Right forelimb (tissue), 1 donor: ENCODE measurements around the gene VAMP4.
A peak's percentile ranks its signal among the peaks of the same experiment; 100 is the strongest.
"Not testable (repeated sequence)": the region's sequence is repeated elsewhere in the genome, so short reads cannot be mapped to it uniquely, and the experiment has no call there.

Source experiments
- DNase-seq: peaks from one replicate; pipeline ENCODE4 v3.0.0-alpha.2; 2018

Gene VAMP4

DNA sequence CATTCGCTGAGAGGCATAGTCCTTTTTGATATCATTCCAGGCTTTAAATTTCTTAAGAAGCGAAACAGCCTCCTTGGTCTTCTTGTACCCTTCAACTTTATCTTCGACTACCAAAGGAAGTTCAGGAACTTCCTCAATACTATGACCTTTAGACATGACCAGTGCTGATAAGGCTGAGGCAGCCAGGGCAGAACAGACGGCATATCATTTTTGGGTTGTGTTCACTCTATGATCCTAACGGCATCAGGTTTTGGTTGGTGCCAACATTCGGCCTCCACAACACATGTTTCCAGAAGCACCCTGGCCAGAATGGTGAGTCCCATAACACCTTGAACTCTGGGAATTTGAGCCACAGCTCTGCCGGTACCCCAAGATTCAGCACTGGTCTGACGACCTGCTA is 58.0 kb downstream of the VAMP4 start:
- no peak for DNase-seq

DNA sequence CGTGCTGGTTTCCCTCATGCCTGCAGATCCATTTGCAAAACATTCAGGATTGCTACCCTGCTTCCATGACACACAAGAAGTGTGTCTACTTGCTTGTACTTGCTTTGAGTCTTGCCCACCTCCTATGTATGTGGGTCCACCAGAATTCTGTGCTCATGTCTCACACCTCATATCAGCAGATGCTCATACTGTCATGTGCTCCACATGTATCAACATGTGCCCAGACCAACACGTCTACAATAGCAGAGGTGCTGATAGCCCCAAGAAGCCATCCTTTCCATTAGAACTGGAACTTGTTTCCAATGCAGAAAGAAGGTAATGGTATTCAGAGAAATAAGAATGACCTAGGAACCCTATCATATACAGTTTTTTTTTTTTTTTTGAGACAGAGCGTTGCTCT is 61.5 kb downstream of the VAMP4 start:
- DNase-seq = no peak

DNA sequence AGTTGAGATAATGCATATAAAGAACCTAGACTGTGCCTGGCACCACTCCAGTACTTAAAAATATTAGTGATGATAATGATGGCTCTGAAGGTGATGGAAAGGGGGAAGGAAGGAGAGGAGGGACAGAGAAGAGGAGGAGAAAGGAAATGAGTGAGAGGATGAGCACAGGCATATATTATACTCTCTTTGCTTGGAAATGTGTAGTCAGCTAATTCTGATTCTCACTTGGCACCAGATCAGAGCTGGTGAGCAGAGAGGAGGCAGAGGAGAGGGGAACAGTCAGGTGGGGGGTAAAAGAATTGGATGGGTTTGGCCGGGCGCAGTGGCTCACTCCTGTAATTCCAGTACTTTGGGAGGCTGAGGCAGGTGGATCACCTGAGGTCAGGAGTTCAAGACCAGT is 65.0 kb downstream of the VAMP4 start:
- DNase-seq = no peak

DNA sequence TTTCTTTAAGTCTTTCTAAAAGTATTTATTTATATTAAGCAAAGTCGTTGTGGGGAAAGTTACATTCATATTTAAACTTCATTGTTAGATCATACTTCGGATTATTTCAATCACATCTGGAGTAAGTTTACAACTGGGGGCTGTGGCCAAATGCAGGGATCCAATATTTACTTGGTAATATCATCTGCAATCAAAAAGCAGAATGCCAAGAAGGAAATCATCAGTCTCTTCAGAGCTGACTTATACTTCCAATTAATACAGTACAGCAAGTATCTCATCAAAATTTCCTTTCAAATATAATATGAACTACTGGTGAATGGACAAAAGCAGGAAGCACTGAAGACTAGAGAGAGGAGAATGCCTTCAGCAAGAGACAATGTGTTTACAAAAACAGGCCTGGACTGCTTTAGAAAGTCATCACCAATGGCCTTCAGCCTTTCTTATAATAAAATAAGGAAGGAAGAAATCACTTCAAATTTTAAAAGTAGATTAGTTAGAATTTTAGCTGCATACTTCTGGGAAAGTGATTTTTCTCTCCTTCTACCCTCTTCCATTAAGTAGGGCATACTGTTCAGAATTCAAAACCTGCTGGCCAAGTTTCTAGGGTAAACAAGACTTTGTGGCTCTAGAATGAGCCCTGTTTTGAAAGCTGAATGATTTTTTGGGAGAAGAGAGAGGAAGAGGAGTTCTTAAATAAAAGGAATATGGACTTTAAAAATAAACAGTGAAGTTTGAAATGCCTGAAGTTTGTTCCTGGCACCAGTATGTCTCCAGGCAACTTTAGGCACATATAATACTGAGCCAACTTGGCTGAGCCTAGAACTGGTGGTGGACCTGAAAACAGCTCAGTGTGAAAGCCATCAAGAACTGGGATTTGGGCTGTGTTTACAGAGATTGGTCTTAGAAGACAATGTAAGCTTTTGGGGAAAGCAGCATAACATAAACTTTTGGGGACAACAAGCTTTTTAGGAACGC is 67.1 kb downstream of the VAMP4 start:
- no peak for DNase-seq

DNA sequence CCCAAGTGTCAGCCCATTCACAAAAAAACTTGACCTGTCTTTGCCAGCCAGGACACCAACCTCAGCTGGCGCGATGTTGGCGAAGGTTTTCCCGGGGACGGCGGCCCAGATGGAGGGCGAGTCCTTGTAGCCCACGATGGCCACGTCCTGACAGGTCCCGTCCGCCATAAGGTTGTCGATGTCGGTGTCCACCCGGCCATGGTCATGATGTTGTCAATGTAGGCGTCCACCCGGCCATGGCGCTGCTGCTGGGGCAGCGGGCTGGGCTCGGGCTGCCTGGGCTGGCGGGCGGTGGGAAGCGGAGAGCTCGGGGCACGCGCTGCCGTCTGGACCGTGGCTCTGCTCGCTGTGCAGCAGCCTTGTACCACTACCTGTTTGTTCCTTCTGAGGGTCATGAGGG is 71.1 kb downstream of the VAMP4 start:
- DNase-seq = no peak

DNA sequence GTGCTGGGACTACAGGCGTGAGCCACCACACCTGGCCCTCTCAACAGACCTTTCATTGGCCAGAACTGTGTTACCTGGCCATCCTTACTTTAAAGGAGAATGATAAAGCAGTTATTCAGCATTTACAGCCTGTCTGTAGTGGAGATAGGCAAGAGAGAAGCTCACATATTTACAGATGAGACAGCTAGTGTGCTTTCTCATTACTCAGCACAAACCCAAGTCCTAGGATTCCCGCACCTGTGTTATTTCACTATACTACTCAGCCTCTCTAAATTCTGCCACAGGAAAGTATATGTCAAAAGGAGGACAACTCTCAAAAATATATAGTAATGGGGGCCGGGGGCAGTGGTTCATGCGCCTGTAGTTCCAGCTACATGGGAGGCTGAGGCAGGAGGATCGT is 73.5 kb downstream of the VAMP4 start:
- no peak for DNase-seq

DNA sequence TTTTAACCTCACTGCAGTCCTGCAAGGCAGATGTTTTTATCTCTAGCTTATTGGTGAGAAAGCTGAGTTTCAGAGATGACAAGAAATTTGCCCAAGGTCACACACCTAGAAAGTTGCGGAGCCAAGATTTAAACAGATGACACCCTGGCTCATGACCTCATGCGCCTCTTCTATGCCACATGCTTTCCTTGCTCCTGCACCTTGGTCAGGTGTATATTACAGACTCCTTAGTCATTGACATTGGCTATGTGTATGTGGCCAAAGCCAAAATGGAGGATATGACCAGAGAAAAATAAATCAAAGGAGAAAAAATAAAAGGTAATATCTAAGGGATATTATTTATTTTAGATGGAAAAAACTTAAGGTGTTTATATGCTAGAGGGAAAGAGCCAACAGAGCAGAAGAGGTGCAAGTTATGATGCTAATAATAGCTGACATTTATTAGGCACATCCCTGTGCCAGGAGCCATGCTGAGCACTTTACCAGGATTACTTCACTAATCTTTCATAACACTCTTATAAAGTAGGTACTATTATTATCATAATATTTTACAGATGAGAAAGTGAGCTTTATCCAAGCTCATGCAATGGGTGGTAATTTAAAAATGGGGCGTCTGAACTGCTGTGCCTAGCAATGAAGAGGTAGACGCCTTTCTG is 75.6 kb downstream of the VAMP4 start:
- DNase-seq = no peak

DNA sequence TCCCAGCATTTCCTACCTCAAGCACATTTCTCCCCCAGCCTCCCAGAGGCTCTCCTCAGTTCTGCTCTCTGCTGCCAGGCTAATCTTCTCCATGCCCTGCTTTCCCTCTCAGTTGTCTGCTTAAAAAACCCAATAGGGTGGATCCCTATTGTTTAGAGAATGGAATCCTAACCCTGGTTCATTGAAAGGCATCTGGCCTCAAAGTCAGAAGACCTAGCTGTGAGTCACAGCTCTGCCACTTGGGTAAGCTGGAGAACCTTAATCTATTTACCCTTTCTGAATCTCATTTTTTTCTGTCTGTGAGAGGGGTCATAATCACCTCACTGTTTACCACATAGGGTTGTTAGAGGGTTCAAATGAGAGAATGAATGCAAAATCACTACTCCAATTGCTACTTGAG is 76.9 kb downstream of the VAMP4 start:
- no peak for DNase-seq

DNA sequence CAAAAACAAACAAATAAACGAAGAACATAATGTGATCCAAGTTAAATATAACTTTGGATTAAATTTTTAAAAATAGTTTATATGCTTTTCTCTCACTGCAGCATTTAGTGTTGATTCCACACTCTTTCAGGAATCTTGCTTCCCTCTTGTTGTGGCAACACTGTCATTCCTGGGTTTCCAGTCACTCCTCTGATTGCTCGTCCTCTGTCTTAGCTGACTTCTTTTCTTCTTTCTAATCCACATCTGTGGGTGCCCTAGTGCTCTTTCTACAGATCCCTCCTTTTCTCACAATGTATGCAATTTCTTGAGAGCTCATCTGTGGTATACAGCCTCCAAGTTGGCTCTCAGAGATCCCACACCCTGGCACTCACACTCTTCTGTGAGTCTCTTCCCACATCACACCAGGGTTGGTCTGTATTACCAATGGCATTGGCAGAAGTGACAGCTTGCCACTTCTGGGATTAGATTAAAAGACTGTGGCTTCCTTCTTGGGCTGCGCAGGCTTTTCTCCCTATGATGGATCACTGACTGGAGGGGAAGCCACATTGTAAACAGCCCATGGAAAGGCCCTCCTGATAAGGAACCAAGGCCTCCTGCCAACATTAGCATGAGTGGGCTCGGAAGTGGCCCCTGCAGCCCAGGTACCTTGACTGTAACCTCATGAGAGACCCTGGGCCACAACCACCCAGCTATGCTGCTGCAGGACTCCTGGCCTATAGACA is 77.8 kb downstream of the VAMP4 start:
- DNase-seq = no peak

DNA sequence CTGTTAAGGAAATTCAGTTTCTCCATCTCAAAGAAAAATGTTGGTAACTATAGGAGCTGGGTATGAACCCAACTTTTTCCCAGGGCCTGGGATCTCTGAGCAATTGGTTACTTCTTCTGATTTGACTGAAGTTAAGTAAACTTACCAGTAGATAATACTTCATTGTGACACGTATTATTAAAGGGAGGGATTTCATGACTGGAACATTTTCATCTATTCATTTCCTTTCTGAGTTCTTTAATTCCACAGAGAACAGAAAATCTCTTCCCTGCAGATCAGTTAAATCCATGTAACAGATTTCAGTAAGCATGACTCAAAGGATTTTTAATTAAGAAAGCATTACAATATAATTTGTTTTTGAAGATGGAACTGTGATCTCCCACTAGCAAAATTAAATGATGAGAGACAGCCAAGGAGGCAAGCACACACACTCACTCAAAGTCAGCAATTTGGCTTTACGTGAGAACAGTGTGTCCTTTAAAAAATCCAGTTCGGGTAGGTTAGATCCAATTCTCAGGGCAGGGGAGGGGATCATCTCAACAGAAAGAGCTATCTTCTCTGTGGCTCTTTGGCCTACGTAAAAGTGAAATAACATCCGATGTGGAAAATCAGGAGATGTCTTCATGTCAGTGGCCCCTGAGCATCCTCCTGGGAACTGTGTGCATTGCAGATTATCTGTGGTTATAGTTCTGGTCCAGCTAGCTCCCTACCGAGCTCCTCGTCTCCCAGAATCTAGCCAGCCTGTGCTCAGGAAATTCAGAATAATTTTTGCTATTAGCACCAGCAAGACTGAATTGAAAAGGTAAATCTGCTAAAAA is 78.6 kb downstream of the VAMP4 start:
- DNase-seq = no peak

DNA sequence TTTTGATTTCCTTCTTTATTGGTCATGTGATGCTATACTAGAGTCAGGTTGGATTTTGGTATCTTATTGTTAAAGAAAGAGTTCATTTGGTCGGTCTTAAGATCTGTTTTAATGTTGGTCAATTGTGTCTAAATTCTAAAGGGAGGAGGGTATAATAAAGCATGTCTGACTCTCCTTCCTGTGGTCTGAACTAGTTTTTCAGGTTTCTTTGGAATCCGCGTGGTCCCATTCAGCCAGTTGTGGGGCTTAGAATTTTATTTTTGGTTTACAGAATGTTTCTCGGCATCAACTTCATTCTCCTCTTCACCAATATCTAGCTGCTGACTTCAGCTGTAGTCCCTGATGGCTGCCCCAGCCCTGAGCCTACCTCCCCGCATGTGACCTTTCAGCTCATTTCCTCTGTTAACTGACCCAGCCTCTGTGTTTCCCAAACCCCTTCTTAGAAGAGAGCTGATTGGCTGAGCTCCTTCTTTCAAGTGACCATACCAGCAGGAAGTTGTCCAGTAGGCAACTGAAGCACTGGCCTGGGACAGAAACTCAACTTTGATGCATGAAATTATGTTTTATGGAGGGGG is 80.7 kb downstream of the VAMP4 start:
- no peak for DNase-seq

DNA sequence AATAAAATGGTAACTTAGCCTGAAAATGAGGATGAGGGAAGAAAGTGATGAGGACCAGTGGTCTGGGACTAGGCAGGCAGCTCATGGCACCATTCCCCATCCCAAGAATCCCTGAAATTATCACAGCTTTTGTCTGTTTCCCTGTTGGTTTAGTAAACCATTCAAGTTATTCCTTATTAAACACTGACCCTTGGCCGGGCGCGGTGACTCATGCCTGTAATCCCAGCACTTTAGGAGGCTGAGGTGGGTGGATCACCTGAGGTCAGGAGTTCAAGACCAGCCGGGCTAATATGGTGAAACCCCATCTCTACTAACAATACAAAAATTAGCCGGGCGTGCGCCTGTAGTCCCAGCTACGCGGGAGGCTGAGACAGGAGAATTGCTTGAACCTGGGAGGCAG is 85.7 kb downstream of the VAMP4 start:
- not testable (repeated sequence) for DNase-seq

DNA sequence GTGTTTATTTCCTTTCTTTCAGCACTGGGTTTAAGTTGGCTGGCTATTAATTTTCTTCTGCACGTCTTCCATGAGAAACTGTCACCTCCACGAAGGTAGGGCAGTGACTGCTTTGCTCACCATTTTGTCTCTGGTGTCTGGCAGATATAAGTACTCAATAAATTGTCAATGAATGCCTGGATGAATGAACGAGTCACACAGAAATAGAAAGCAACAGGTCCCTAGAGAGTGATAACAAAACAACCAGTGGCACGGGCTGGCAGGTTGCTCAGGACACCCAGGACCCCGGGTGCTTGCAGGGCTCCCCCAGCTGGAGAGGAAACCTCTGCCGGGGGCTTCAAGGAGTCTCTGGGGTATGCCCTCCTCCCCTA is 86.1 kb downstream of the VAMP4 start:
- DNase-seq = no peak

DNA sequence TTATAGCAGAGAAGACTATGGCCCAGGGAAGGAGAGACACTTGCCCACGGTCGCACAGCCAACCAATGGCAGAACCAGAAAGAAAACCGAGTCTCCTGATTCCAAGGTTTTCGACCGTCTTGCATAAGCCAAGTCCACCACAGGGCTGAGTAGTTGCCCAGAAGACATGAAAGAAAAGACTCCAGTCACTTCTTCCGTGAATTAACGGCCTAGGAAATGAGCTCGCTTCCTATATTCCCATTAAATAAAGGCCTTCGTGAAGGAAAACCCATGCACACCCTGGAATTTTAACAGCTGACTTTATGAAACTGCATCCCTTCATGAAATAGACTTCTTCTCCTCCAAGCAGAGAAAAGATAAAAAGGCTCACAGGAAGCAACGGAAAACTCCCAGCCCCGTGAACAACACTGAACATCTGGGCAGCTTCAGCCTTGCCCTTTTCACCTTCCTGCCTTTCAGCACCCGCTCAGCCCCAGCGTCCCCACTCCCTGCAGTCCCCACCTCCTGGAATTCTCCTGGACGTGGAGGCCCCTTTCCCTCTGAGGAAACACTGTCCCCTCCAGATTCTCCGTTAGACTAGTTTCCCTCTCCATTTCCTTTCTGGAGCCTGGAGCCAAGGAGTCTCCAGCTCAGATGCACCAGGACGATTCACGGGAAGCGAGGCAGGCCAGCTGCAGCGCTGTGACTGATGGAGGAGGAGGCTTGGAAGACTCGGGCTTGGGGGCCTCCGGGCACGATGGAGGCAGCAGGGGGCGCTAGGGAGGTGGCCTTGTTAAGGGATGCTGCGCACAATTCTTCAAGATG is 86.7 kb downstream of the VAMP4 start:
- DNase-seq = peak; percentile 89

DNA sequence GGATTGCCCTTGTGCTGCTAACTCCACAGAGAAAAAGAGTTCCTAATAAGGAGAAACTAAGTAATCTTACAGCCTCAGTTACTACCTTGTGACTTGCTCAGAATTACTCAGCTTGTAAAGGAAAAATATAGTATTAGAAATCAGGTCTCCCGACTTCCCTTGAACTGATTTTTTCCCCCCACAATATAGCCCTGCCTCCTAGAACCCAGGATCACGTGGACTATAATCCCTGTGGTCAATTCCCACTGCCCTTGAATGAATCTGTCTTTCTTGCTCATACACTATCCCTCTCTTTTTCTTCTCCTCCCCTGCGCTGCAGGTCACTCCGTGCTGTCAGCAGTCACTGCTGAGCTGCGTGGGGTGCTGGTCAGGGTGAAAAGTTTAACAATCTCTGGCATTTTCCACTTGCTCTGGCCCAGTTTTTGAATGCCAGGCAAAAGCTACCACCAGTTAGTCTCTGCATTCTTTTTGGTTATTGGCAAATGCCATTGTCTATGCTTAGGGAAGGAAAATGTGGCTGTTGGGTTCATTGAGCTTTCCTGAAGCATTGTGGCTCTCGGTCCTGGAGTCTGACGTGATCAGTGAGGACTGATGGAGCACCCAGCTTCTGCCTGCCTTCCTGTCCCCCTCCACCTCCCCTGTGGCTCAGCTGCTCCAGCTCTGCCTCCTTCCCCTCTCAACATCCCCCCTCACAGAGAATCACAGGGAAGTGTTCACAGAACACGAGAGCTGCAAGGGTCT is 87.5 kb downstream of the VAMP4 start:
- peak; percentile 50 for DNase-seq

DNA sequence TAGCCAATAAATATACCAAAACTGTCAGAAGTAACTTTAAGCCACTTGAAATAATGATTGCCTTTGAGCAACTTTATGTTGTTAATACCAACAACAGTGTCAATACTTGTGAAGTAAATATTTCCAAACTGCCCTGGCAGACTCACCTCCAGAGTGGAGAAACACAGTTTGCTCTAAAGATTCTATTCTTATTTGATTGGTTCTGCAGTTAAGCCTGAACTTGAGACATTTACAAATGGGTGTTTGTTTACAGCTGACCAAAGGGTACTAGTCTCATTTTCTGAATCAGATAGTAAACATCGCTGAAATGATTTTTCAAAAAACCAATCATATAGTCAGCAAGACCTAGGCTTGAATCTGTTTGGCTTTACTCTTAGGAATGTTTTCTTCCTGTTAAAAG is 88.1 kb downstream of the VAMP4 start:
- no peak for DNase-seq

DNA sequence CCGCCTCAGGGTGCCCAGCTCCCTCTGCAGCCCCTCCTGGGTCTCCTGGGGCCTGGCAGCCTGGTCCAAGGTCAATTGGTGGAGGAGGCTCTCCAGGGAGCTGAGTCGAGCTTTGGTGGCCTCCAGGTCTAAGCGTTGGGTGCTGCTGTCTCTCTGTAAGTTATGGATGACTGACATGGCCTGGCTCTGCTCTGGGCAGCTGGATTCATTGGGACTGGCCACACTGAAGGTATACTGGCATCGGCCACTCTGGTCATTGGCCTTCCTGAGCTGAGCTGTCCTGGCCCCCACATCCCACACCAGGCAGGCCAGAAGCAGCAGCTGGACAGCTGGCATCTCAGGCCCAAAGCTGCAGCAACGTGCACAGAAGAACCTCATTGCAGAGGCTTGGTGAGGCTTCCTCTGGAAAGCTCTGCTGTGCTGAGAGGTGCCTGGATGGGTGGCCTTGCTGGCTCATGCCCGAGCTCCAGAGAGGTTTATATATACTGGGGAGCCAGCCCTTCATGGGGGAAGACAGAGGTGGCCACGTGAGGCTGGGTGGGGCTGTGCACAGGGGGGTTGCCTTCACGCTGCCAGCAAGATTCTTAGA is 89.5 kb downstream of the VAMP4 start, which contains the start of gene MYOC:
TSS of gene MYOC (minus strand) at position 455 of the 589 bp plus-strand sequence. CDS start at position 378, 77 bp downstream.
- no peak for DNase-seq
